ENCODE results near the gene MED15. TPM values are rescaled to one million over a fixed set of nuclear protein-coding genes. Genes with fewer than 3 reads are reported as not detected.

The MED15 gene
- total RNA-seq, 1 experiment from 2014 or later: 94.7 TPM

DNA sequence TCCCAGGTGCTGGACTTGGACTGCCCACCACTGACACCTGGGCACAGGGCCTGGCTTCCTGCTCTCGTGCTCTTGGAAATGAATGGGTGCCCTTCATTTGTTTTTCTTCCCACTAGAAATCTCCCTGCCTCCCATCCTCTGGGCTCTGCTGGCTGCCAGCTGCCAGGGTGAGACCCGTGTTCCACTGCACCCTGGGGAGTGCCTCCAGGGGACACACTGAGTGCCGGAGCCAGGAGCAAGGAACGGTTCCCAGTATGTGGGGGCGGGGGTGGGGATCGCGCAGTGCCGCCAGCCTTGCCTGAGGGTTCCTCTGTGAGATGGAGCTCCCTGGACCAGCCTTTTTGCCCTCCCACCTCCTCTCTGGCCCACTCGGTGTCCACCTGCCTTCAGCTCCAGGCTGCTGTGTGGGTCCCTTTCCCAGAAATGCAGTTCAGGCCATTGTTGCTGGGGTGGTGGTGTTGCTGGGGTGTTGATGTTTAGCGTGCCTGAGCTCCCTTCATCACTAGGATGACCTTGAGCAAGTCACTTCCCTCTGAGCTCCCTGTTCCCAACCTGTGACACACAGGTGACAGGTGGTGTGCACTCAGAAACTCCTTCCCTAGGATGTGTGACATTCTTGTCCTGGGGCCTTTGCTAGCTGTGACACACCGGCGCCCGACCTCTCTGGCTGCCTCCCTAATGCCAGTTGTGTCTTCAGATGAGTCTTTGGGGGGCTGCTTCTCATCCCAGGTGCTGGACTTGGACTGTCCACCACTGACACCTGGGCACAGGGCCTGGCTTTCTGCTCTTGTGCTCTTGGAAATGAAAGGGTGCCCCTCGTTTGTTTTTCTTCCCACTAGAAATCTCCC lies 72.1 kb downstream of the MED15 start:
- no peaks in the 10 kb centered on the region for H3K4me1 ChIP-seq
- no peaks in the 10 kb centered on the region for H3K9me3 ChIP-seq
- H3K27me3 ChIP-seq (replicated peaks; ENCODE audit: control insufficient read depth, insufficient read depth, low read length): no peaks in the 10 kb centered on the region
- Mint-ChIP-seq H3K36me3 (ENCODE audit: insufficient read depth, unreplicated experiment) (peaks cover 46% of the 10 kb centered on the region), H3K27ac (ENCODE audit: unreplicated experiment) (no peak overlapping the region), H3K4me3 (ENCODE audit: unreplicated experiment) (no peak overlapping the region), H3K27me3 (ENCODE audit: insufficient read depth, unreplicated experiment) (no peaks in the 10 kb centered on the region), H3K9me3 (ENCODE audit: unreplicated experiment) (no peaks in the 10 kb centered on the region), H3K4me1 (ENCODE audit: low read depth, unreplicated experiment) (no peaks in the 10 kb centered on the region)
- no TSS peak for BruUV-seq (replicated peaks)
- POLR2A ChIA-PET: no interaction called here
- TF ChIP-seq, protein P1, sequence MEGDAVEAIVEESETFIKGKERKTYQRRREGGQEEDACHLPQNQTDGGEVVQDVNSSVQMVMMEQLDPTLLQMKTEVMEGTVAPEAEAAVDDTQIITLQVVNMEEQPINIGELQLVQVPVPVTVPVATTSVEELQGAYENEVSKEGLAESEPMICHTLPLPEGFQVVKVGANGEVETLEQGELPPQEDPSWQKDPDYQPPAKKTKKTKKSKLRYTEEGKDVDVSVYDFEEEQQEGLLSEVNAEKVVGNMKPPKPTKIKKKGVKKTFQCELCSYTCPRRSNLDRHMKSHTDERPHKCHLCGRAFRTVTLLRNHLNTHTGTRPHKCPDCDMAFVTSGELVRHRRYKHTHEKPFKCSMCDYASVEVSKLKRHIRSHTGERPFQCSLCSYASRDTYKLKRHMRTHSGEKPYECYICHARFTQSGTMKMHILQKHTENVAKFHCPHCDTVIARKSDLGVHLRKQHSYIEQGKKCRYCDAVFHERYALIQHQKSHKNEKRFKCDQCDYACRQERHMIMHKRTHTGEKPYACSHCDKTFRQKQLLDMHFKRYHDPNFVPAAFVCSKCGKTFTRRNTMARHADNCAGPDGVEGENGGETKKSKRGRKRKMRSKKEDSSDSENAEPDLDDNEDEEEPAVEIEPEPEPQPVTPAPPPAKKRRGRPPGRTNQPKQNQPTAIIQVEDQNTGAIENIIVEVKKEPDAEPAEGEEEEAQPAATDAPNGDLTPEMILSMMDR (IDR thresholded peaks at IDR 0.05; ENCODE audit: insufficient read depth in 1 of 2, low read depth in 1 of 2, low read length in 1 of 2, severe bottlenecking in 1 of 2, unreplicated experiment in 1 of 2): no peak
- H3K36me3 ChIP-seq (ENCODE audit: control insufficient read depth, insufficient read depth, low read length): peaks cover 4% of the 10 kb centered on the region
- CTCF ChIA-PET: interaction anchor here (1.8 kb wide), 1 partner anchor 15 kb away, joined by 5 read pairs; no protein-coding TSS in a partner anchor
- DNase-seq: no peak
- no peak overlapping the region for H3K4me3 ChIP-seq (ENCODE audit: low read depth, low read length)
- intact Hi-C loops (cut with micrococcal nuclease; ENCODE audit: unreplicated experiment): no loop called here

DNA sequence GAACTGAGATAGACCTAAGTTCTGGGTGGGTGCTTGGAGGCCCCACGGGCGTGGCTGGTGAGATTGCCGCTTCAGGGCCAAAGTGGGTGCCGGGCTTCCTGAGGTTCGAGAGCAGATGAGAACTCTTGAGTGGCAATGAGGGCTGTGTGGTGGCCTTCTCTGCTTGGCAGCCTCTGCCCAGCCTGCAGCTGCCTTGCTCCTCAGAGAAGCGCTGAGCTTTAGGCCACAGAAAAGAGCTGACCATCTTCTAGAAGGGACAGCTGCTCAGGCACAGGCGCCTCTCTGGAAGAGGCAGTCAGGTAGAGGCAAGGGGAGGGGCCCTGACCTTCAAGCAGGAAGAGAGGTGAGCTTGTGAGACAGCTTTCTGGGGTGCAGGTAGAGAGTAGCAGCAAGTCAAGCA lies 72.8 kb downstream of the MED15 start:
- H3K4me1 ChIP-seq: no peaks in the 10 kb centered on the region
- Mint-ChIP-seq H3K27me3 (ENCODE audit: insufficient read depth, unreplicated experiment) (no peaks in the 10 kb centered on the region), H3K36me3 (ENCODE audit: insufficient read depth, unreplicated experiment) (peaks cover 46% of the 10 kb centered on the region), H3K9me3 (ENCODE audit: unreplicated experiment) (no peaks in the 10 kb centered on the region), H3K27ac (ENCODE audit: unreplicated experiment) (no peak overlapping the region), H3K4me3 (ENCODE audit: unreplicated experiment) (no peak overlapping the region), H3K4me1 (ENCODE audit: low read depth, unreplicated experiment) (no peaks in the 10 kb centered on the region)
- H3K9me3 ChIP-seq: no peaks in the 10 kb centered on the region
- no peak overlapping the region for H3K4me3 ChIP-seq (ENCODE audit: low read depth, low read length)
- intact Hi-C loops (cut with micrococcal nuclease; ENCODE audit: unreplicated experiment): no loop called here
- ChIA-PET CTCF (interaction anchor here (1.8 kb wide), 1 partner anchor 16 kb away, joined by 5 read pairs; no protein-coding TSS in a partner anchor), POLR2A (no interaction called here)
- TF ChIP-seq, protein P1 (IDR thresholded peaks at IDR 0.05; ENCODE audit: insufficient read depth in 1 of 2, low read depth in 1 of 2, low read length in 1 of 2, severe bottlenecking in 1 of 2, unreplicated experiment in 1 of 2): no peak
- no peaks in the 10 kb centered on the region for H3K27me3 ChIP-seq (replicated peaks; ENCODE audit: control insufficient read depth, insufficient read depth, low read length)
- DNase-seq: no peak
- H3K36me3 ChIP-seq (ENCODE audit: control insufficient read depth, insufficient read depth, low read length): peaks cover 1% of the 10 kb centered on the region; the same call in 1 of the 2 replicates
- BruUV-seq (replicated peaks): no TSS peak

DNA sequence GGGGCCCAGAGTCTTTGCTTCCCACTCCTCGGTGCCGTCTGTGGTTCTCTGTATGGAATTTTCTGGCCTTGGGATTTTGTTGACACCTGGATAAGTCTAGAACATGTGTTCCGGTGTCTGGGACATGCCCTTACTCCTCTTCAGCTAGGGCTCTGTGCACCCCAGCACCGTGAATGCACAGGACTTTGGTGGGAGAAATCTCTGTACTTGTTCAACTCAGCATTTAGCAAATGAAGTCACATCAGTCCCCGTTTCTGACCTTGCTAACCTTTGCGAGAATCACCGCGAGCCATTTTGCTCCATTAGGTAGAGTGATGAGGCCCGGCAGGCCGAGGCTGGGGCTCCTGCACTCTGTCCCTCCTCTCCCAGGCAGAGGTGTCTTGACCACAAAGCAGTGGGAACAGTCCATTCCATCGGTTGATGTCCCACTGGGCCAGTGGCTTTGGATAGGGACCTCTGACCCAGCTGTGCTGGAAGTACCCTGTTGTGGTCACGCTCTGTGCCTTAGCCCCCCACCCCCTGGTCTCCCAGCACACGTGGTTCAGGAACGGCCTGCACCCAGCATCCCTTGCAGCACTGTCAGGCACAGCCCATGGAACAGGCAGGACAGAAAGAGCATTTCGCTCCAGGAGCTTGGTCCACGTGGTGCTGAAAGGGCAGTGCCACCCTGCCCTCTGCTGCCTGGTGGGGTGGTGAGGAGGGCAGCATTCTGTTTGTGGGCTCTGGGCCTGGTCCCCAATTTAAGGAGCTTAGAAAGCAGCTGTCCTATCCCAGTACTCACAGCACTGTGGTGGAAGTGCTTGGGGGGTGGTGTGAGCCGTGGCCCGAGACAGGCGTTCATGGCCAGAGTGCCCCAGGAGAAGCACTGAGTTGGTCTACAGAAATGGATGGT lies 73.4 kb downstream of the MED15 start:
- no TSS peak for BruUV-seq (replicated peaks)
- Histone ChIP-seq H3K9me3 (no peaks in the 10 kb centered on the region), H3K4me3 (ENCODE audit: low read depth, low read length) (no peak overlapping the region), H3K4me1 (no peaks in the 10 kb centered on the region), H3K36me3 (ENCODE audit: control insufficient read depth, insufficient read depth, low read length) (peaks cover 3% of the 10 kb centered on the region), H3K27me3 (replicated peaks; ENCODE audit: control insufficient read depth, insufficient read depth, low read length) (no peaks in the 10 kb centered on the region)
- CTCF ChIA-PET: interaction anchor here (1.8 kb wide), 1 partner anchor 17 kb away, joined by 5 read pairs; no protein-coding TSS in a partner anchor
- Mint-ChIP-seq H3K9me3 (ENCODE audit: unreplicated experiment) (no peaks in the 10 kb centered on the region), H3K4me1 (ENCODE audit: low read depth, unreplicated experiment) (no peaks in the 10 kb centered on the region), H3K27ac (ENCODE audit: unreplicated experiment) (no peak overlapping the region), H3K4me3 (ENCODE audit: unreplicated experiment) (no peak overlapping the region), H3K27me3 (ENCODE audit: insufficient read depth, unreplicated experiment) (no peaks in the 10 kb centered on the region), H3K36me3 (ENCODE audit: insufficient read depth, unreplicated experiment) (peaks cover 49% of the 10 kb centered on the region)
- POLR2A ChIA-PET: no interaction called here
- DNase-seq: no peak
- TF ChIP-seq, protein P1 (IDR thresholded peaks at IDR 0.05; ENCODE audit: insufficient read depth in 1 of 2, low read depth in 1 of 2, low read length in 1 of 2, severe bottlenecking in 1 of 2, unreplicated experiment in 1 of 2): no peak
- intact Hi-C loops (cut with micrococcal nuclease; ENCODE audit: unreplicated experiment): no loop called here

All from Caco-2 (cell line).